GM18505 (cell line): ENCODE measurements around the gene ASPSCR1.
A peak's percentile ranks its signal among the peaks of the same experiment; 100 is the strongest.
"Not testable (repeated sequence)": the region's sequence is repeated elsewhere in the genome, so short reads cannot be mapped to it uniquely, and the experiment has no call there.

ENCODE experiments used
- ATAC-seq: cut with Tn5 transposase; IDR thresholded peaks from one replicate; pipeline ENCODE4 v1.9.1; 2021; ENCODE audit not compliant: unreplicated experiment
- POLR2A ChIP-seq: IDR thresholded peaks from 4 replicates; pipeline ENCODE4 v1.6.1; 2011; ENCODE audit warnings: borderline replicate concordance; ENCODE audit not compliant: insufficient read depth, insufficient read length; ENCODE audit errors: extremely low read depth

ASPSCR1 gene

DNA sequence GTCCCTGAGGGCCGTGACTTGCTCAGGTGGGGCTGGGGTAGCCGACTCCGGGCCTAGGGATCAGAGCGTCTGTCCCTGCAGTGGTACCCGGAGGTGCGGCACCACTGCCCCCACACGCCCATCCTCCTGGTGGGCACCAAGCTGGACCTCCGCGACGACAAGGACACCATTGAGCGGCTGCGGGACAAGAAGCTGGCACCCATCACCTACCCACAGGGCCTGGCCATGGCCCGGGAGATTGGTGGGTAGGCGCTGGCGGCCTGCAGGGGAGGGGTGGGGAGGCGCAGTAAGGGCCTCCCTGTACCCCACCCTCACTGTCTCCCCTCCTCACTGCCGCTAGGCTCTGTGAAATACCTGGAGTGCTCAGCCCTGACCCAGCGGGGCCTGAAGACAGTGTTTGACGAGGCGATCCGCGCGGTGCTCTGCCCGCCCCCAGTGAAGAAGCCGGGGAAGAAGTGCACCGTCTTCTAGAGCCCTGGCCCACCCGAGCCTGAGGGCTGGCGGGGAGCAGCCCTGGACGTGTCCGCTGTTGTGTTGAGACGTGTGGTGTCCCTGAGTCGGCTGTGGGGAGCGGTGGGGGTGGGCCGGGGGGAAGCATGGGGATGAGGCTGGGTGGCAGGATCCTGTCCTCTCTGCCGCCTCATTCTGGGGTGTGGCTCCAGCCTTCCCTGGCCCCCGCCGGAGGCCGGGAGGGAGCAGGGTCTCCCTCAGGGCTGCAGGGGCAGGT is 56.1 kb downstream of the ASPSCR1 start:
- ATAC-seq, result no peak

DNA sequence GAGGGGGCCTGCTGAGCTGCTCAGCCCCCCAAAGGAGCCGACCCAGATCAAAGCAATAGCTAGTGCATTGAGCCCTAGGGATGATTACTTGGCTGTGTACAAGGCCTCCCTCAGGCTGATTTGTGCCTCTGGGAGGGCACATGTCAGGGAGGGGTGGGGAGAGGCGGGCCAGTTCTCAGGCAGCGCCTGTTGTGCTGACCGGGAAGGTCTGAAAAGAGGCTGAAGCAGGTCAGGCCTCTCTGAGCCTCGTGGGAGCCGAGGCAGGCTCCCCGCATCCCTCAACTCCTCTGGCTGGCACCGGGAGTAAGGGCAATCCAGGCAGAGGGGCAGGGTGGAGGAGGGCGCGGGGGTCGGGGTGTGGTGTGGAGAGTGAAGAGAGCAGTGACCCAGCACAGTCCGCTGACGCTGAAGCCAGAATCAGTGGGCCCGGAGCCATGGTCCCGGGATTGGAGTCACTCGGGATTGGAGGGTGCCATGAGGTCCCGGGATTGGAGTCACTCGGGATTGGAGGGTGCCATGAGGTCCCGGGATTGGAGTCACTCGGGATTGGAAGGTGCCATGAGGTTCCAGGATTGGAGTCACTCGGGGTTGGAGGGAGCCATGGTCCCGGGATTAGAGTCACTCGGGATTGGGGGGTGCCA is 57.1 kb downstream of the ASPSCR1 start:
- TF ChIP-seq POLR2A, result no peak
- no peak for ATAC-seq

More for the DNA sequence above, 56.1 kb downstream of the ASPSCR1 start:
- no peak for TF ChIP-seq POLR2A

DNA sequence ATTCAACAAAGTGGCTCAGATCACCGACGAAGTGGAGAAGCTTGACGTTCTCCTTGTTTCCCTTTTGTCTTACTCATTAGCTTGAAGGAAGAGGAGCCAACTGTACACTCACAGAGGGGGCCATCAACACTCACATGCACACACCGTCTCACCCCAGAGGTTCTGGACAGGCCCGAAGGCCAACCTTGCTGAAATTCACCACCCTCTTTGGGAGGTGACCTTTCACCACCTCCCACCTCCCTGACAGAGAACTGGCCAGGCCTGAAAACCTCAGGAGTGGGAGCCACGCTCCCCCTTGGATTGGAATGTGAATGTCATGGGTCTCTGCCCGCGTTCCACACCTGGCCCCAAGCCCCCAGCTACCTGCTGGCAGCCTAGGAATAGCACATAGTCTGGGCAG is 58.1 kb downstream of the ASPSCR1 start:
- no peak for ATAC-seq
- TF ChIP-seq POLR2A, result no peak

DNA sequence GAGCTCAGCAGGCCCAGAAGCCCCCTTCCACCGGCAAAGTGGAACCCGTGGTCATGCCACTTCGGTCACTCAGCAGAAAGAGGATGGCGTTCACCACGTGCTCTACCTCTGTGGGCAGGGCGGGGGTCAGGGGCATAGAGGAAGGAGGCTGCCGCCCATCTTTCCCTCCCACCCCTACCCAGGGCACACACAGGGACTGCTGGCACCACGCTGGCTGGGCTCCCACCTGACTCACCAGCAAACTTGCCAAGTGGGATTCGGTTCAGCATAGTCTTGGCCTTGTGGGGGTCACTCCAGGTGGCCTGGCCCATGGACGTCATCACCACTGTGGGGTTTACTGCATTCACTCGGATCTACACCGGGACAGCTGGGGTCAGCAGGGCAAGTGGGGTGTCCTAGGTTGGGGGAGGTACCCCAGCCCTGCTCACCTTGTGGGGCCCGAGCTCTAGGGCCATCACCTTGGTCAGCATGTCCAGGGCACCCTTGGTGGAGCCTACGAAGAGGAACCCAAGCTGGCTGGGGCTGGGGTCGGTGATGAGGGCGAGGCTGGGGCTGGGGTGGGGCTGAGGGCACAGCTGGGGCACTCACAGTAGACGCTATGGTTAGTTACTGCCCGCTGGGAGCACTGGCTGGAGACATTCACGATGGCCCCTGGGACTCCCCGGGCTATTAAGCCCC is 58.7 kb downstream of the ASPSCR1 start:
- no peak for TF ChIP-seq POLR2A
- no peak for ATAC-seq

DNA sequence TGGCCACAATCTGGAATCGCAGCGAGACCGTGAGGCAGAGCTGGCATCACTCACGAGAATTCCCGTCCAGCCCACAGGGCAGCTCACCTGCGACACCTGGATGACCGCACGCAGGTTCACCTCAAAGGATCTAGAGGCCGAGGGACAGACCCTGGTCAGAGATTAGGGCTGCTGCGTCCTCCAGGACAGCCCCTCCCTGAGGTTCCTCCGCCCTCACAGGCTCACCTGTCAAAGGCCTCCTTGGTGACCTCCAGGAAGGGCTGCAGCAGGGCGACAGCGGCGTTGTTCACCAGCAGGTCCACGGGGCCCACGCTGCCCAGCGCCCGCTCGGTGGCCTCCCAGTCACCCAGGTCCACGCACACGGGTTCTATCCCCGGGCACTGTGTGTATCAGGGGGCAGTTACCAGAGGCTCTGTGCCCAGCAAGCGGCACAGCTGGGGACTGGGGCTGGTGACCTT is 59.2 kb downstream of the ASPSCR1 start:
- TF ChIP-seq POLR2A, result no peak
- no peak for ATAC-seq

DNA sequence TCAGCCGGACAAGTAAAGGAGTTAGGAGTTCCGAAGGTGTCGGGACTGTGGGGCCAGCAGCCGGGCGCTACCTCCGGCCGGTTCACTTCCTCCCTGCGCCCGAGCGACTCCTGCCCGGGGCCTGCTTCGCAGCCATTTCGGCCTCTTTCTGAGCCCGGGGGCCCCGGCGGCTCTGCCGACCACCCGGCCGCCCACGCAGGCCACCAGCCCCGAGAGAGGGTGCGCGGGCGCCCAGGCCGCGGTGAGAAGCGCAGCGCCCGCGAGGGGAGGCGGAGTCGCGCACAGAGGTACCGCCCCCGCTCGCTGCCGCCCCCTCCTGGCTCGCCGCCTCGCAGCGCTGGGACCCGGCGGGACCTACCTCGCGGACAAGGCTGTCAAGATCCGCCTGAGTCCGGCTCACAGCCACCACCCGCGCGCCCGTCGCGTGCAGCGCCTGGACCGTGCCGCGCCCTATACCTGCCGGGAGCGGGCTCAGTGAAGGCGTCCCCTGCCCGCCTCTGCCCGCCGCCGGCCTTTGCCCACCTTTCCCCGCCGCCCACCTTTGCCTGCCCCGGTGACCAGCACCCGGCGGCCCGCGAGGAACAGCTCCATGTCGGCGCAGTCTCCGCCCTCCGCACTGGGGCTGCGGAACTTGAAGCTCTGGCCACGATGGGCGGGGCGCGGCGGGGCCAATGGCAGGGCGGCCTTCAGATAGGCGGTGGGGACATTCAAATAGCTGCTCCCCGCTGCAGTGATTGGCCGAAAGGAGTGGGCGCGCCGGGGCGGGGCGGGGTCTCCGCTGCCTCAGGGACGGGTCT is 59.9 kb downstream of the ASPSCR1 start, which contains the start of gene DCXR:
TSS of gene DCXR (minus strand) at position 606 of the 797 bp plus-strand sequence. CDS start at position 591, 15 bp downstream.
- peak; percentile 76 for ATAC-seq
- TF ChIP-seq POLR2A, result peak; percentile 94

DNA sequence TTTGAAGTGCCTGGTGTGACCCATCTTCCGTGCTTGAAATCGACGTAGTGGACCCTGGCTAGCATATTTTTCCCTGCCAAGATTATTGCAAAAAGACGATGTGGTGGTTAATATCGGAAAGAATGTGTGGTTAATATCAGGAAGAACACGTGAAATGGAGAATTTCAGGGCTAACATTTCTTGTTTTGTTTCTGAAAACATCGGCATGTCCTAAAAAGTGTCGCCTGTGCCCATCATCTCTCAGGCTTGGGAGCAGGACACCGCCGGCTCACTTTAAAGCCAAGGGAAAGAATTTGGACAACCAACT is 60.4 kb downstream of the ASPSCR1 start:
- TF ChIP-seq POLR2A, result no peak
- ATAC-seq, result no peak

DNA sequence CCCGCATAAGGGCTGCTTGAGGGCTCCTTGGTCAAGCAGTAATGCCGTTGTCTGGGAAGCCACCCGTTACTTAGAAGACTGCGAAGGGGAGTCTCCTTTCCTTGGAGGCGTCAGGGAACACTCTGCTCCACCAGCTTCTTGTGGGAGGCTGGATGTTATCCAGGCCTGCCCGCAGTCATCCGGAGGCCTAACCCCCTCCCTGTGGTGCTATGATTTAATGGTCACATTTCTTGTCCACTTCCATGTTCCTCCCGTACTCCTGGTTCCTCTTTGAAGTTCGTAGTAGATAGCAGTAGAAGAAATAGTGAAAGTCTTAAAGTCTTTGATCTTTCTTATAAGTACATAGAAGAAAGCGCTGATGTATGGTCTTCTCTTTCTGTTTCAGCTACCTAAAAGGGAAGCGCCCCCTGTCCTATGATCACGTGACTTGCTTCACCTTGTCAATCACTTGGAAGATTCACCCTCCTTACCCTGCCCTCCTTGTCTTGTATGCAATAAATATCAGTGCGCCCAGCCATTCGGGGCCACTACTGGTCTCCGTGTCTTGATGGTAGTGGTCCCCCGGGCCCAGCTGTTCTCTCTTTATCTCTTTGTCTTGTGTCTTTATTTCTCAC is 61.5 kb downstream of the ASPSCR1 start:
- not testable (repeated sequence) for ATAC-seq

DNA sequence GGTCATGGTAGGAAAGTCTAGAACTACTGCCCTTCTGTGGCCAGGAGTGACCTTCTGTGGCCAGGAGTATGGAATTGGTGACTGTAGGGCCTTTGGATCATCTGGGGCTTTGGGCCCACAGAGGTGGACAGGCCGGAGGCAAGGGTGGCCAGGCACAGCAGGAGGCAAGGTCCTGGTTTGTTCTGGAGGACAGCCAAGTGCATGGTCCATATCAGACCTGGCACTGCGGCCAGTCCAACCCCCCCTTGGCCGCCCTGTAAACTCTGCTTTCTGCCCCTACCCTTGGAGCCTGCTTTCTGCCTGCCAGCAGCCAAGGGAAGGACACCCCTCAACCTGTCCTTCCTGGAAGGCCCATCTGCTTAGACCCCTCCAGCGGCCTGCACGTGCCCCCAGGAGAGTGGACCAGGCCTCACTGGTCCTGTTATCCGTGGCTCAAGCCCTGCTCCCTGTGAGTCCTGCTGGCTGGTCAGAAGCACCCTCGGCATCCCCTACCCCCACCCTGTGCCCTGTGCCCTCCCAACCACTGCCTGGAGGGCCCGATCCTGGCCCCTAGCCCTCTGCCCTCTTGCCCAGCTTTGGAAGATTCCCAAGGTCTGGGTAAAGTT is 62.4 kb downstream of the ASPSCR1 start:
- no peak for ATAC-seq
- TF ChIP-seq POLR2A, result no peak

DNA sequence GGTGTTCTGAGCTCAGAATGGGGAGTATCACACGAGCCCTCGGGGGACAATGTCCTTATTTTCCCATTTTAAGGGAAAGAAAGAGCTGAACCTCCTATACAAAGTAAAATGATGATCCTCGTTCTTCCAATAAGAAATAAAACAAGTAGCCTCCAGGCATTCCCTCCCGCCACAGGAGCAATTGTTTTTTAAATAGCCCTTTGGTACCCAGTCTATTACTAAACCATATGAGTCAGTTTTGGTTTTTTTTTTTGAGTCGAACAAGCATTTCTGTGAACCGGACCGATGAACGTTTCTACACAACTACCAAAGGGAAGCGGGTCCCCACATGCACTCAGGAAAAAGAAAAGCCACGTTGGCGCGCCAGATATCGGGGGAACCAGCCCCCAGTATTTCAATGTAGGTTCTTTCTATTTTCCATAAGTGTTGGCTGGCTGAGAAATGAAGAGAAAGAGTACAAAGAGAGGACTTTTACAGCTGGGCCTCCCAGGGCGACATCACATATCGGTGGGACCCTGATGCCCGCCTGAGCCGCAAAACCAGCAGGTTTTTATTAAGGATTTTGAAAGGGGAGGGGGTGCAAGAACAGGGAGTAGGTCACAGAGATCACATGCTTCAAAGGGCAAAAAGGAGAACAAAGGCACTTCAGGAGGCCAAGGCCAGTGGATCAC is 63.9 kb downstream of the ASPSCR1 start:
- ATAC-seq, result no peak

DNA sequence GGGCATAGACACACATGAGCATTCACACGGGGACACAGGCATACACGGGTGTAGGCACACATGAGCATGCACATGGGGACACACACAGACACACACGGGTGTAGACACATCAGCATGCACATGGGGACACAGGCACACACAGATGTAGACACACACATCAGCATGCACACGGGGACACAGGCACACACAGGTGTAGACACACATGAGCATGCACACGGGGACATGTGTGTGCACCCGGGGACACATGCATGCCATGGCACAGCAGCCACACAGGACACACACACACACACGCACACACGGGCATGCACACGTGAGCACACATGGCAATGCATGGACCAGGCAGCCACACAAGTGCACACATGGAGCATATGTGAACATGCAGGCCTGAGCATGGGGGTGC is 65.2 kb downstream of the ASPSCR1 start:
- ATAC-seq, result no peak
- TF ChIP-seq POLR2A, result no peak

More for the DNA sequence above, 63.9 kb downstream of the ASPSCR1 start:
- no peak for TF ChIP-seq POLR2A

DNA sequence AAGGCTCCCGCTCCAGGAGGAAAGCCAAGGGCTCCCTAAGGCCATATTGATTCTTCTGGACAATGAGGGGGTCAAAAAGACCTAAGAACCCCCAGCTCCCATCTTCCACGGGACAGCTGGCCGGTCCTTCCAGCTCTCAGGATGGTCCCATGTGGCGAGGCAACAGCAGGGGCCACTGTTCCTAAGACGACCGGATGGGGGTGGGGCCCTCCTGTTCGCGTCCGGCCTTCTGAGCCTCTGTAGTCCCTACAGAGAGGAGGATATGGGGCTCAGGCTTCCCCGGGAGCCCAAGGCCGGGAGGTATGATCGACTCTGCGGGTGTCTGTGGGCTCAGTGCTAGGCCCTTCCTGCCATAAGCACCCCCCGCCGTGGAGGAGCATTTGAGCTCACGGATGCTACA is 66.1 kb downstream of the ASPSCR1 start:
- ATAC-seq, result no peak
- no peak for TF ChIP-seq POLR2A
